ENCODE results near the gene OSTM1. TPM values are rescaled to one million over a fixed set of nuclear protein-coding genes. Genes with fewer than 3 reads are reported as not detected.
"Not testable (repeated sequence)": the region's sequence is repeated elsewhere in the genome, so short reads cannot be mapped to it uniquely, and the experiment has no call there.

Gene OSTM1
- total and polyA plus RNA-seq, 4 donors, result 18.1 to 64.3 (median 25.9) TPM

DNA sequence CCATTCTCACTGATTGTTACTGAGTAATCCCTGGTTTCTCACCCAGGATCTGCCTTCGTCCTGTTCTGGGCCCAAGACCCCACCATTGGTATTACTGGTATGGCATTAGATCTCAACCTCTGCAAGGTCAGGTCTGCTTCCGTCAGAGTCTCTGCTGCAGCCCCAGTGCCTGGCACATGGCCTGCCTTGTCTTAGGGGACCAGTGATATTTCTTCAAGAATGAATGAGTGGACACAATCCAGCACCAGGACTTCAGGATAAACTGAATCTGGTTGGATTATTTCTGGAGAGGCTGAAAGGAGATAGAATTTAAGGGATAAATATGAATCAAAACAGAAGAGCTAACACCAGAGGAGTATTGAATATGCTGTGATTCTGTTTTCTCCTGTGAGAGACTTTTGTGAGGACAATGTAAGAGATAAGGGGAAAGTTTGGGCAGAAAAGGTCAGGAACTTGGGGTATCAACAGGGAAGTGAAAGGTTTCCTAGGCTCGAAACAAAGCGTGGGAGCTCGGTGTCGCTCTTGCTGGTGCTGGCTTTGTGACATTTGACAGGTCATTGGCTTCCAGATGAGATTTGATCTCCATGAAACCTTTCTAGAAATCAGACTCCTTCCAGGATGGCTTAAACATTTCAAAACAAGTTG is 53.9 kb downstream of the OSTM1 start:
- no peak for DNase-seq
- no peaks in the 10 kb centered on the region for H3K36me3 ChIP-seq (ENCODE audit: control insufficient read depth in 4 of 4, insufficient read depth in 4 of 4, low read length in 4 of 4)
- ATAC-seq (ENCODE audit: insufficient read depth, low FRiP score), result no peak
- no peak overlapping the region for H3K27ac ChIP-seq (ENCODE audit: low read depth in 1 of 2, low read length in 1 of 2)
- 90 to 93% methylated on average over 6 of the region's 6 CpGs for WGBS, 2 donors
- H3K9ac ChIP-seq (ENCODE audit: insufficient read depth in 1 of 2, low read length in 2 of 2), result no peak overlapping the region
- H3K9me3 ChIP-seq (ENCODE audit: control insufficient read depth in 4 of 4, insufficient read depth in 3 of 4, low read length in 3 of 4), result peaks cover 0 to 4% (median 0%) of the 10 kb centered on the region in 4 donors
- TF ChIP-seq, protein P1, sequence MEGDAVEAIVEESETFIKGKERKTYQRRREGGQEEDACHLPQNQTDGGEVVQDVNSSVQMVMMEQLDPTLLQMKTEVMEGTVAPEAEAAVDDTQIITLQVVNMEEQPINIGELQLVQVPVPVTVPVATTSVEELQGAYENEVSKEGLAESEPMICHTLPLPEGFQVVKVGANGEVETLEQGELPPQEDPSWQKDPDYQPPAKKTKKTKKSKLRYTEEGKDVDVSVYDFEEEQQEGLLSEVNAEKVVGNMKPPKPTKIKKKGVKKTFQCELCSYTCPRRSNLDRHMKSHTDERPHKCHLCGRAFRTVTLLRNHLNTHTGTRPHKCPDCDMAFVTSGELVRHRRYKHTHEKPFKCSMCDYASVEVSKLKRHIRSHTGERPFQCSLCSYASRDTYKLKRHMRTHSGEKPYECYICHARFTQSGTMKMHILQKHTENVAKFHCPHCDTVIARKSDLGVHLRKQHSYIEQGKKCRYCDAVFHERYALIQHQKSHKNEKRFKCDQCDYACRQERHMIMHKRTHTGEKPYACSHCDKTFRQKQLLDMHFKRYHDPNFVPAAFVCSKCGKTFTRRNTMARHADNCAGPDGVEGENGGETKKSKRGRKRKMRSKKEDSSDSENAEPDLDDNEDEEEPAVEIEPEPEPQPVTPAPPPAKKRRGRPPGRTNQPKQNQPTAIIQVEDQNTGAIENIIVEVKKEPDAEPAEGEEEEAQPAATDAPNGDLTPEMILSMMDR (IDR thresholded peaks at IDR 0.05; ENCODE audit: control extremely low read depth, extremely low read depth), result no peak
- H3K4me3 ChIP-seq, result no peak overlapping the region
- no peaks in the 10 kb centered on the region for H3K4me1 ChIP-seq (ENCODE audit: control insufficient read depth in 5 of 5, insufficient read depth in 5 of 5, low read length in 5 of 5)
- no peaks in the 10 kb centered on the region for H3K27me3 ChIP-seq (ENCODE audit: control insufficient read depth in 3 of 3, insufficient read depth in 3 of 3, low read length in 2 of 3)

DNA sequence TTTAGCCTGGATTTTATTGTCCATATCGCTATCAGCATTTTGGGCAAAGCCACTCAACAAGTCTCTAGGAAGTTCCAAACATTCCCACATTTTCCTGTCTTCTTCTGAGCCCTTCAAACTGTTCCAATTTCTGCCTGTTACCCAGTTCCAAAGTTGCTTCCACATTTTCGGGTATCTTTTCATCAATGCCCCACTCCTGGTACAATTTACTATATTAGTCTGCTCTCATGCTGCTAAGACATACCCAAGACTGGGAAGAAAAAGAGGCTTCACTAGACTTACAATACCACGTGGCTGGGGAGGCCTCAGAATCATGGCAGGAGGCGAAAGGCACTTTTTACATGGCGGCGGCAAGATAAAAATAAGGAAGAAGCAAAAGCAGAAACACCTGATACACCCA is 58.3 kb downstream of the OSTM1 start:
- ATAC-seq (ENCODE audit: insufficient read depth, low FRiP score); H3K9me3 ChIP-seq (ENCODE audit: control insufficient read depth in 4 of 4, insufficient read depth in 3 of 4, low read length in 3 of 4); H3K36me3 ChIP-seq (ENCODE audit: control insufficient read depth in 4 of 4, insufficient read depth in 4 of 4, low read length in 4 of 4); H3K4me3 ChIP-seq; H3K27ac ChIP-seq (ENCODE audit: low read depth in 1 of 2, low read length in 1 of 2); H3K9ac ChIP-seq (ENCODE audit: insufficient read depth in 1 of 2, low read length in 2 of 2); DNase-seq; H3K4me1 ChIP-seq (ENCODE audit: control insufficient read depth in 5 of 5, insufficient read depth in 5 of 5, low read length in 5 of 5); H3K27me3 ChIP-seq (ENCODE audit: control insufficient read depth in 3 of 3, insufficient read depth in 3 of 3, low read length in 2 of 3): not testable (repeated sequence)
- 92 to 93% methylated on average over 6 of the region's 6 CpGs for WGBS, 2 donors

DNA sequence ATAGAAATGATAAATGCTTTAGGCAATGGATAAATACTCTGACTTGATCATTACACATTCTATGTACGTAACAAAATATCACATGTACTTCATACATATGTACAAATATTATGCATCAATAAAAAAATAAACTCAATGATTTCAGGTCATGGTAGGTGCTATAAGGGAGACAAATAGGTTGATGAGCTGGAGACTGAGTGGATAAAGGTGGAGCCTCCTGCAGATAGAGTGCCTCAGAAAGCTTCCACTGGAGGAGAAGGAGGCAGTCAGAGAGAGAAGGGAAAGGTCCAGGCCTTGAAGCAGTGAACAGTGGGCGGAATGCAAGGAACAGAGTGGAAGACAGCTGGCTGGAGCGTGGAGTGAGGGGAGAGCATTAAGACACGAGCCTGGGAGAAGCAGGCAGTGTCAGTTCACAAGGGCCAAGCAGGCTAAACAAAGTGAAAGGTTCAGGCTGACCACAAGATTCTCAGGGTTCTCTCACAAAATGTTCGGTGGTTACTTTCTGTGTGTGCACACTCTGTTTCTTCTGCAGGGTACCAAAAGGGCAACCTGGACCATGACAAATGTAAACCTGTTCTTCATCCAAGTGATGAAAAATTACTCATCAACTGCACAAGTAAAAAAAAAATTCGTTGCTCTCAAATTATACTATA is 60.6 kb downstream of the OSTM1 start:
- TF ChIP-seq, protein P1 (IDR thresholded peaks at IDR 0.05; ENCODE audit: control extremely low read depth, extremely low read depth), result no peak
- Histone ChIP-seq H3K9ac (ENCODE audit: insufficient read depth in 1 of 2, low read length in 2 of 2) (no peak overlapping the region), H3K4me3 (no peak overlapping the region), H3K36me3 (ENCODE audit: control insufficient read depth in 4 of 4, insufficient read depth in 4 of 4, low read length in 4 of 4) (no peaks in the 10 kb centered on the region), H3K27me3 (ENCODE audit: control insufficient read depth in 3 of 3, insufficient read depth in 3 of 3, low read length in 2 of 3) (no peaks in the 10 kb centered on the region), H3K9me3 (ENCODE audit: control insufficient read depth in 4 of 4, insufficient read depth in 3 of 4, low read length in 3 of 4) (peaks cover 0 to 10% (median 0%) of the 10 kb centered on the region in 4 donors), H3K4me1 (ENCODE audit: control insufficient read depth in 5 of 5, insufficient read depth in 5 of 5, low read length in 5 of 5) (no peaks in the 10 kb centered on the region), H3K27ac (ENCODE audit: low read depth in 1 of 2, low read length in 1 of 2) (no peak overlapping the region)
- ATAC-seq (ENCODE audit: insufficient read depth, low FRiP score) (no peak), DNase-seq (no peak)
- WGBS, 2 donors, result 73 to 87% methylated on average over 6 of the region's 6 CpGs

DNA sequence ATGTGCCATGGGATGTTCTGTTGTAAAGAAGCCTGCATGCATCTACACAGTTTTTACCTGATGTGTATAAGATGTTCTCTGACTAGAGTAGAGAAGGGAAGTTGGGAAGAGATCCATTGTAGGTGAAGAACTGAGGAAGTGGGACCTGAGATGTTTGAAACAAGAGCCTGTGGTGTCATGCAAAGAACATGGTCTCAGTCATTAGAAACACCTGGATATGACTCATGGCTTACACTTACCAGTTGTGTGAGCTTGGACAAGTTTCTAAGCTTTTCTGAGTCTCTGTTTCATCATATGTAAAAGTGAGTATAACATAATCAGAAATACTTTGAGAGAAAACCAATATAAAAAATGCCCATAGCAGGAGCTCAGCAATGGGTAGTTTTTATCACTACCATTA is 64.6 kb downstream of the OSTM1 start:
- no peaks in the 10 kb centered on the region for H3K36me3 ChIP-seq (ENCODE audit: control insufficient read depth in 4 of 4, insufficient read depth in 4 of 4, low read length in 4 of 4)
- H3K4me3 ChIP-seq, result no peak overlapping the region
- TF ChIP-seq, protein P1 (IDR thresholded peaks at IDR 0.05; ENCODE audit: control extremely low read depth, extremely low read depth), result no peak
- H3K27ac ChIP-seq (ENCODE audit: low read depth in 1 of 2, low read length in 1 of 2), result no peak overlapping the region
- H3K9ac ChIP-seq (ENCODE audit: insufficient read depth in 1 of 2, low read length in 2 of 2), result no peak overlapping the region
- ATAC-seq (ENCODE audit: insufficient read depth, low FRiP score), result no peak
- H3K4me1 ChIP-seq (ENCODE audit: control insufficient read depth in 5 of 5, insufficient read depth in 5 of 5, low read length in 5 of 5), result no peaks in the 10 kb centered on the region
- peaks cover 0 to 7% (median 3%) of the 10 kb centered on the region in 4 donors for H3K9me3 ChIP-seq (ENCODE audit: control insufficient read depth in 4 of 4, insufficient read depth in 3 of 4, low read length in 3 of 4)
- no peak for DNase-seq
- H3K27me3 ChIP-seq (ENCODE audit: control insufficient read depth in 3 of 3, insufficient read depth in 3 of 3, low read length in 2 of 3), result no peaks in the 10 kb centered on the region

DNA sequence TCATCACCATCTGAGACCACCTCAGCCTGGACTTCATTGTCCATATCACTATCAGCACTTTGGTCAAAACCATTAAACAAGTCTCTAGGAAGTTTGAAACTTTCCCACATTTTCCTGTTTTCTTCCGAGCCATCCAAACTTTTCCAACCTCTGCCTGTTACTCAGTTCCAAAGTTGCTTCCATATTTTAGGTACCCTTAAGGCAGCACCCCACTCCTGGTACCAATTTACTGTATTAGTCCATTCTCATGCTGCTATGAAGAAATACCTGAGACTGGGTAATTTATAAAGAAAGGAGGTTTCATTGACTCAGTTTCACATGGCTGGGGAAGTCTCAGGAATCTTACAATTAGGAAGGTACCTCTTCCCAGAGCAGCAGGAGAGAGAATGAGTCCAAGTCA is 65.3 kb downstream of the OSTM1 start:
- not testable (repeated sequence) for H3K27me3 ChIP-seq (ENCODE audit: control insufficient read depth in 3 of 3, insufficient read depth in 3 of 3, low read length in 2 of 3); ATAC-seq (ENCODE audit: insufficient read depth, low FRiP score); H3K4me3 ChIP-seq; H3K9ac ChIP-seq (ENCODE audit: insufficient read depth in 1 of 2, low read length in 2 of 2); H3K27ac ChIP-seq (ENCODE audit: low read depth in 1 of 2, low read length in 1 of 2); H3K36me3 ChIP-seq (ENCODE audit: control insufficient read depth in 4 of 4, insufficient read depth in 4 of 4, low read length in 4 of 4); DNase-seq; H3K4me1 ChIP-seq (ENCODE audit: control insufficient read depth in 5 of 5, insufficient read depth in 5 of 5, low read length in 5 of 5)
- H3K9me3 ChIP-seq (ENCODE audit: control insufficient read depth in 4 of 4, insufficient read depth in 3 of 4, low read length in 3 of 4), result peaks cover 0 to 10% (median 3%) of the 10 kb centered on the region in 4 donors
- WGBS, 2 donors, result 99 to 100% methylated on average over 1 of the region's 1 CpG
